GM13977 (cell line): ENCODE results near the gene WDR59.

Experiments
- DNase-seq: peaks from one replicate; pipeline ENCODE4 v3.0.0; 2012; ENCODE audit warnings: low spot score
- CTCF ChIP-seq: IDR thresholded peaks from 2 replicates; pipeline ENCODE4 v1.5.1; 2012; ENCODE audit warnings: mild to moderate bottlenecking, control low read depth; ENCODE audit not compliant: insufficient read depth; ENCODE audit errors: extremely low read depth, missing control alignments
- in situ Hi-C: fragments of 300-500 bp; cut with MboI; formaldehyde crosslinking; loops from one replicate; pipeline ENCODE4 v1.12.0; 2022; ENCODE audit warnings: low sequenced_read_pairs, low pct_unique_long_range_greater_than_20kb, mixed read lengths, inconsistent platforms; ENCODE audit not compliant: unreplicated experiment

The WDR59 gene

GRCh38 chr16:74888232-74888862, 96.6 kb downstream of the WDR59 start:
- TF ChIP-seq CTCF = no peak
- in situ Hi-C loops = no loop called here
- DNase-seq = no peak

GRCh38 chr16:74887084-74887483, 97.8 kb downstream of the WDR59 start:
- no peak for DNase-seq
- in situ Hi-C loops = no loop called here
- no peak for TF ChIP-seq CTCF

- no peak for DNase-seq
- no peak for TF ChIP-seq CTCF
- in situ Hi-C loops = no loop called here
Measured at GRCh38 chr16:74877706-74878105, 107.2 kb downstream of the WDR59 start.

- DNase-seq = no peak
- TF ChIP-seq CTCF = no peak
- in situ Hi-C loops = no loop called here
Measured at GRCh38 chr16:74874912-74875546, 109.9 kb downstream of the WDR59 start.

GRCh38 chr16:74874123-74874522, 110.8 kb downstream of the WDR59 start:
- in situ Hi-C loops = no loop called here
- no peak for TF ChIP-seq CTCF
- DNase-seq = no peak

GRCh38 chr16:74872302-74872701, 112.6 kb downstream of the WDR59 start:
- in situ Hi-C loops = no loop called here

More at GRCh38 chr16:74872302-74872701, 112.6 kb downstream of the WDR59 start:
- TF ChIP-seq CTCF = no peak
- no peak for DNase-seq
